CD4-positive, alpha-beta T cell treated with Interleukin-21 for 1 hour (primary cell): ENCODE data around the gene RENBP.

Experiments used
- DNase-seq: peaks from one replicate; pipeline ENCODE4 v3.0.0-alpha.2; 2020

Gene RENBP

GRCh38 chrX:153931748-153932147 lies 12.7 kb downstream of the RENBP start:
- no peak for DNase-seq

- DNase-seq, result no peak
Measured at GRCh38 chrX:153931151-153931550, 13.3 kb downstream of the RENBP start.

- DNase-seq, result no peak
Measured at GRCh38 chrX:153930011-153930910, 14.2 kb downstream of the RENBP start.

GRCh38 chrX:153929576-153929975 lies 14.9 kb downstream of the RENBP start:
- DNase-seq, result no peak

- DNase-seq, result no peak
Measured at GRCh38 chrX:153928846-153929245, 15.6 kb downstream of the RENBP start.

- DNase-seq, result peak; percentile 96
Measured at GRCh38 chrX:153927922-153928760, 16.3 kb downstream of the RENBP start.

- DNase-seq, result no peak
Measured at GRCh38 chrX:153927672-153927921, 16.8 kb downstream of the RENBP start.

- DNase-seq, result peak; percentile 84
Measured at GRCh38 chrX:153926858-153927671, 17.4 kb downstream of the RENBP start.

- DNase-seq, result no peak
Measured at GRCh38 chrX:153926552-153926857, 17.9 kb downstream of the RENBP start.

GRCh38 chrX:153925739-153926551 lies 18.5 kb downstream of the RENBP start, which contains the start of gene ARHGAP4:
TSS of gene ARHGAP4 (minus strand) at chrX:153926264. CDS start at chrX:153926202, 62 bp downstream.
- DNase-seq, result peak; percentile 49

- no peak for DNase-seq
Measured at GRCh38 chrX:153925387-153925738, 19.1 kb downstream of the RENBP start.

GRCh38 chrX:153924149-153924861 lies 20.1 kb downstream of the RENBP start:
- peak; percentile 60 for DNase-seq

GRCh38 chrX:153922932-153923857 lies 21.2 kb downstream of the RENBP start:
- DNase-seq, result no peak

GRCh38 chrX:153921511-153922446 lies 22.7 kb downstream of the RENBP start:
- DNase-seq, result no peak

GRCh38 chrX:153921070-153921469 lies 23.4 kb downstream of the RENBP start:
- no peak for DNase-seq

GRCh38 chrX:153920546-153920945 lies 23.9 kb downstream of the RENBP start:
- no peak for DNase-seq

GRCh38 chrX:153919281-153919680 lies 25.2 kb downstream of the RENBP start:
- no peak for DNase-seq

- DNase-seq, result no peak
Measured at GRCh38 chrX:153917869-153918268, 26.6 kb downstream of the RENBP start.

- DNase-seq, result no peak
Measured at GRCh38 chrX:153913701-153914100, 30.7 kb downstream of the RENBP start.

GRCh38 chrX:153913211-153913610 lies 31.2 kb downstream of the RENBP start:
- DNase-seq, result no peak
